Endothelial cell of umbilical vein (primary cell): ENCODE results near the gene DNAJC4. TPM values are rescaled to one million over a fixed set of nuclear protein-coding genes. Genes with fewer than 3 reads are reported as not detected.

Experiments used
- BruUV-seq: library from RNA; stranded (reverse); fragments of 400-500 nt; replicated peaks from 2 replicates; lab custom pipeline; 2021; lab: Mats Ljungman, UMichigan
- CTCF ChIA-PET: fragments of 300-600, 350-600 bp; sonication (Branson Sonifier 250); formaldehyde crosslinking; loops from one replicate; lab custom pipeline; 2021; ENCODE audit warnings: antibody characterized with exemption, inconsistent platforms; lab: Charles Lee
- POLR2A ChIA-PET: fragments of 300-600, 350-600 bp; sonication (Branson Sonifier 250); formaldehyde crosslinking; loops from one replicate; lab custom pipeline; 2021; ENCODE audit warnings: antibody characterized with exemption, inconsistent platforms; lab: Charles Lee
- DNase-seq: peaks from one replicate; pipeline ENCODE4 v3.0.0-alpha.2; 2011; ENCODE audit warnings: low read depth, low spot score
- FAIRE-seq: peaks from 2 replicates; lab custom pipeline; 2011; peaks lifted over from hg19 to GRCh38; lab: Jason Lieb, UNC
- H2AFZ ChIP-seq: 2 replicates; pipeline ENCODE4 v1.6.0; 2012; ENCODE audit warnings: low read depth, low read length, control low read depth, inconsistent platforms
- H3K27ac ChIP-seq: 2 replicates; pipeline ENCODE4 v1.5.1; 2011; ENCODE audit warnings: low read depth, mild to moderate bottlenecking, control low read depth, low read length, moderate library complexity; ENCODE audit not compliant: insufficient read depth
- H3K27me3 ChIP-seq, 2 experiments: 2 replicates each; pipeline versions ENCODE4 v1.6.0 to v1.6.1; 2011; ENCODE audit warnings: low read length in 2 of 2, mixed read lengths in 1 of 2; ENCODE audit not compliant: control insufficient read depth in 2 of 2, insufficient read depth in 2 of 2
- H3K36me3 ChIP-seq, 2 experiments: 2 replicates in 1 of 2; 3 replicates in 1 of 2; pipeline ENCODE4 v1.5.1; 2011; ENCODE audit warnings: low read length in 2 of 2, mild to moderate bottlenecking in 1 of 2, moderate library complexity in 1 of 2; ENCODE audit not compliant: control insufficient read depth in 2 of 2, insufficient read depth in 2 of 2; ENCODE audit errors: extremely low read depth in 1 of 2
- H3K4me1 ChIP-seq: 3 replicates; pipeline ENCODE4 v1.5.1; 2011; ENCODE audit warnings: mild to moderate bottlenecking, low read length; ENCODE audit not compliant: control insufficient read depth, insufficient read depth; ENCODE audit errors: extremely low read depth
- H3K4me2 ChIP-seq: 2 replicates; pipeline ENCODE4 v1.6.1; 2011; ENCODE audit warnings: low read length, control low read depth, mixed read lengths; ENCODE audit not compliant: insufficient read depth
- H3K4me3 ChIP-seq, 3 experiments: fragments of 200-600 bp in 1 of 3; sonication (generic), shearing (Covaris generic) in 1 of 3; replicated peaks in 1 of 3; 2 replicates each; pipeline ENCODE4 v1.5.1; 2011 to 2016; ENCODE audit warnings: control low read depth in 3 of 3, low read length in 3 of 3, mild to moderate bottlenecking in 2 of 3, inconsistent platforms in 1 of 3, low read depth in 1 of 3, moderate library complexity in 1 of 3; ENCODE audit not compliant: insufficient read depth in 1 of 3
- H3K79me2 ChIP-seq: 2 replicates; pipeline ENCODE4 v1.6.0; 2012; ENCODE audit warnings: low read length, inconsistent platforms; ENCODE audit not compliant: control insufficient read depth, insufficient read depth
- H3K9ac ChIP-seq: replicated peaks from 2 replicates; pipeline ENCODE3; 2011; ENCODE audit warnings: low read length, control low read depth; ENCODE audit not compliant: insufficient read depth; ENCODE audit errors: extremely low read depth
- H3K9me1 ChIP-seq: replicated peaks from 3 replicates; pipeline ENCODE4 v1.6.0; 2011; ENCODE audit warnings: mild to moderate bottlenecking, low read length; ENCODE audit not compliant: control insufficient read depth, insufficient read depth; ENCODE audit errors: extremely low read depth
- H3K9me3 ChIP-seq: replicated peaks from 2 replicates; pipeline ENCODE4 v1.5.1; 2012; ENCODE audit warnings: low read length, inconsistent platforms; ENCODE audit not compliant: control insufficient read depth, insufficient read depth
- H4K20me1 ChIP-seq: replicated peaks from 2 replicates; pipeline ENCODE3; 2011; ENCODE audit warnings: mild to moderate bottlenecking, low read length; ENCODE audit not compliant: control insufficient read depth, insufficient read depth; ENCODE audit errors: extremely low read depth
- CTCF ChIP-seq, 2 donors: IDR thresholded peaks; 1 replicate in 1 of 2; 2 replicates in 1 of 2; pipeline ENCODE4 v1.5.1; 2011; ENCODE audit warnings: low read length in 2 of 2, mild to moderate bottlenecking in 2 of 2, moderate library complexity in 2 of 2, control low read depth in 1 of 2, inconsistent platforms in 1 of 2, low read depth in 1 of 2; ENCODE audit not compliant: insufficient read depth in 1 of 2; ENCODE audit errors: extremely low read depth in 1 of 2
- EZH2 ChIP-seq: IDR thresholded peaks from 2 replicates; pipeline ENCODE4 v1.6.1; 2012; ENCODE audit warnings: borderline replicate concordance, low read depth, mild to moderate bottlenecking, moderate library complexity, low read length, inconsistent platforms; ENCODE audit not compliant: severe bottlenecking
- FOS ChIP-seq: IDR thresholded peaks from 2 replicates; pipeline ENCODE4 v1.6.1; 2011; ENCODE audit warnings: mild to moderate bottlenecking, low read length, moderate library complexity, borderline replicate concordance; ENCODE audit not compliant: insufficient read depth
- GATA2 ChIP-seq: IDR thresholded peaks from 2 replicates; pipeline ENCODE4 v1.7.0; 2011; ENCODE audit warnings: low read depth, mild to moderate bottlenecking, moderate library complexity, mixed read lengths, low read length; ENCODE audit not compliant: insufficient read length, insufficient read depth
- JUN ChIP-seq: IDR thresholded peaks from 2 replicates; pipeline ENCODE4 v1.6.1; 2011; ENCODE audit warnings: borderline replicate concordance, low read depth; ENCODE audit not compliant: insufficient read length, insufficient read depth
- MAX ChIP-seq: IDR thresholded peaks from 2 replicates; pipeline ENCODE4 v1.6.1; 2011; ENCODE audit not compliant: insufficient read depth, insufficient read length
- MYC ChIP-seq: IDR thresholded peaks from one replicate; pipeline ENCODE4 v1.6.1; 2011; ENCODE audit warnings: mild to moderate bottlenecking, low read depth, low read length
- POLR2A ChIP-seq: IDR thresholded peaks from 2 replicates; pipeline ENCODE4 v1.6.1; 2012; ENCODE audit warnings: low read depth, mild to moderate bottlenecking, control low read depth, low read length
- POLR2AphosphoS5 ChIP-seq: IDR thresholded peaks from 2 replicates; pipeline ENCODE4 v1.6.1; 2012; ENCODE audit warnings: low read depth, mild to moderate bottlenecking, control low read depth, low read length, moderate library complexity; ENCODE audit not compliant: insufficient read depth
- dilution Hi-C: fragments of 300-500 bp; cut with MboI; formaldehyde crosslinking; loops from one replicate; pipeline ENCODE4 v1.15.0; 2019; ENCODE audit warnings: low sequenced_read_pairs; ENCODE audit not compliant: extremely low pct_ligation_motif_present
- intact Hi-C: fragments of 100-400 bp; cut with micrococcal nuclease; formaldehyde crosslinking; loops from one replicate; pipeline ENCODE4 v1.10.0; 2022
- polyA plus RNA-seq, 4 experiments: library from polyadenylated mRNA; depleted of rRNA in 3 of 4; stranded (reverse) in 3 of 4; unstranded in 1 of 4; fragments of >200 nt; gene quantifications; 2 replicates each; pipeline versions ENCODE4 v1.2.1 to v1.2.3, GENCODE V29; 2011 to 2012; ENCODE audit warnings: missing spikeins in 1 of 4
- total RNA-seq: library from RNA; stranded (reverse); gene quantifications from 2 replicates; pipeline ENCODE4 v1.2.3, GENCODE V29; 2021

DNAJC4 gene
- total and polyA plus RNA-seq, 2 donors (not counting 3 experiments of a cell fraction or from before 2014, with no cell fraction given): 23.5 to 41.2 TPM

GRCh38 chr11:64255135-64256128, 25.1 kb downstream of the DNAJC4 start:
- ChIA-PET POLR2A (no interaction called here), CTCF (interaction anchor here (0.9 to 1.5 kb wide), 4 partner anchors 7 to 51 kb away, joined by 4 to 5 read pairs (median 4); no protein-coding TSS in a partner anchor)
- H3K27ac ChIP-seq: no peak overlapping the region
- H3K9me1 ChIP-seq: no peaks in the 10 kb centered on the region
- H3K36me3 ChIP-seq: peaks cover 14 to 37% of the 10 kb centered on the region in 2 experiments
- intact Hi-C loops (no loop called here), dilution Hi-C loops (no loop called here)
- TF ChIP-seq FOS (no peak), CTCF (IDR thresholded peaks at IDR 0.05; ENCODE audit: extremely low read depth in 1 of 2, insufficient read depth in 1 of 2, low read depth in 1 of 2, low read length in 2 of 2) (no peak), MYC (no peak), GATA2 (no peak), POLR2AphosphoS5 (no peak), EZH2 (no peak), POLR2A (no peak), JUN (no peak), MAX (no peak)
- BruUV-seq: no TSS peak
- no peaks in the 10 kb centered on the region for H3K27me3 ChIP-seq
- FAIRE-seq (no peak), DNase-seq (no peak)
- peaks cover 18% of the 10 kb centered on the region for H3K4me1 ChIP-seq
- H3K9ac ChIP-seq: no peak overlapping the region
- H3K4me3 ChIP-seq: no peak overlapping the region
- no peaks in the 10 kb centered on the region for H4K20me1 ChIP-seq
- no peak overlapping the region for H2AFZ ChIP-seq
- no peaks in the 10 kb centered on the region for H3K9me3 ChIP-seq
- peaks cover 32% of the 10 kb centered on the region for H3K79me2 ChIP-seq
- H3K4me2 ChIP-seq: no peak overlapping the region
